ENCODE results near the gene SLC9A8. TPM values are rescaled to one million over a fixed set of nuclear protein-coding genes. Genes with fewer than 3 reads are reported as not detected.

SLC9A8 gene
- total RNA-seq, 1 donor from 2014 or later = 9.4 TPM

DNA sequence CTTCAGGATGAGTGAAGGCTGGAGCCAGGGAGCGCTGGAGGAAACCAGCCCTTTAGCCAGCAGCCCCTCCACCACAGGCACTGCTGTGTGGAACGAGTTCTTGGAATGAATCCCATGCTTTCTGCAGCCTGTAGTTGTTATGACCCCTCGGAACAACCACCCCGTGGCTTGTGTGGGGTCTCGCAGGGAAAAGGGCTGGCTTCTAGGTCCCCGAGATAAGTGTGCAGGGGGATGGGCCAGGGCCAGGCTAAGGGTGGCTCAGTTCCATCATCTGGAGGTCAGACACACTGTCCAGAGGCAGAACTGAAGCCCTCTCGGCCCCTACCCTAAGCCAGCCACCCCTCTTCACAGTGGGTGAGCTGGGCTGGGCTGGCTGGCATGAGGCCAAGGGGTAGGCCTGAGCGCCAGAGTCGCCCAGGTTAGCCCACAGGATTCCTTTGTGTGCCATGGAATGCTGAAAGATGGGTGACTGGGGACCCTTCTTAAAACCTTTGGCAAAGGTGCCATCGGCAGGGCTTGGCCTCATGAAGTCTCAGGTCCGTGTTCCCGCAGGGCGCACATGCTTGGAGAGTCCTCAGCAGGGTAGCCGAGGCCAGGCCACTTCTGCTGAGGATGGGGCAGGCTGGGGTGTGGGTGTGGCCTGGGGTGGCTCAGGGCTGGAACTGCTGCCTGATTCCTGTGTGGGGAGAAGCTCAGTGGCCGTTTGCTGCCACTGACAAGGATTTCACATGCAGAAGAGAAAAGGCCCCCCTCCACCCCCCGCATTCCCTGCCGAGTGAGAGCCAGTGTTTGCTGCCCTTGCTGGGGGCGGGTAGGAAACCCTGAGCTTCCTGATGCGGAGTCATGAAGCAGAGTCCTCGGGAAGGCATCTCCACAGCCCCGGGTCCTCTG, 78.1 kb downstream of the SLC9A8 start:
- no peak overlapping the region for H3K4me3 ChIP-seq (ENCODE audit: low read depth, low read length)

DNA sequence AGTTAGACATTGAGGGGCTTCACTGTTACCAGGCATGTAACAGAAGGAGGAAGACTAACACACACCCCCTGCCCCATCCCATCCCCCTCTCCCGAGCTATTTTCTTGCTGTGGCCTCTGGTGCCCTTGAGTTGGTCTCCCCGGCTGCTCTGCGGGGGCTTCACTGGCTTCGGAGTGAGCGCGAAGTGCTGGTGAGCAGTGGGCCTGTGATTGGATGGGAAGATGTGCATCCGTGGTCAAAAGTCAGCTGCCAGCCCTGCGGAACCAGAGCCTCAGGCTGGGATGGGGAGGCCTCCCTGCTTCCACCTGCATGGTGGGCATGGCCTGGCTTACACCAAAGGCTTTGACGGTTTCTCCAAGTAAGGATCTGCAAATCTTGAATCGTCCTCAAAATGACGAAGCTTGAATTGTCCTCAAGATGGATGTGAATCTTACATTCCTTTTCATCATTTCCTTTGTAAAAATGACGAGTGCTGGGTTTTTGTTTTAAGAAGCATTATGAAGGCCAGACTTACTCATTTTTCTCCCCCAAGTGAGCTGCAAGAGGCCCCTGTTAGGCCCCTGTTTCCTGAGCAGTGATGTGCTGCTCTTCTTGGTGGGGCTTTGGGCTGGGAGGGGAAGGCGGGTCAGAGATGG, 79.0 kb downstream of the SLC9A8 start:
- DNase-seq (ENCODE audit: low read depth) = no peak
- Histone ChIP-seq H3K4me3 (ENCODE audit: low read depth, low read length) (no peak overlapping the region), H3K36me3 (ENCODE audit: control insufficient read depth, insufficient read depth, low read length) (no peaks in the 10 kb centered on the region), H3K27me3 (ENCODE audit: control insufficient read depth, insufficient read depth, low read length) (no peaks in the 10 kb centered on the region)
- TF ChIP-seq, protein P1, sequence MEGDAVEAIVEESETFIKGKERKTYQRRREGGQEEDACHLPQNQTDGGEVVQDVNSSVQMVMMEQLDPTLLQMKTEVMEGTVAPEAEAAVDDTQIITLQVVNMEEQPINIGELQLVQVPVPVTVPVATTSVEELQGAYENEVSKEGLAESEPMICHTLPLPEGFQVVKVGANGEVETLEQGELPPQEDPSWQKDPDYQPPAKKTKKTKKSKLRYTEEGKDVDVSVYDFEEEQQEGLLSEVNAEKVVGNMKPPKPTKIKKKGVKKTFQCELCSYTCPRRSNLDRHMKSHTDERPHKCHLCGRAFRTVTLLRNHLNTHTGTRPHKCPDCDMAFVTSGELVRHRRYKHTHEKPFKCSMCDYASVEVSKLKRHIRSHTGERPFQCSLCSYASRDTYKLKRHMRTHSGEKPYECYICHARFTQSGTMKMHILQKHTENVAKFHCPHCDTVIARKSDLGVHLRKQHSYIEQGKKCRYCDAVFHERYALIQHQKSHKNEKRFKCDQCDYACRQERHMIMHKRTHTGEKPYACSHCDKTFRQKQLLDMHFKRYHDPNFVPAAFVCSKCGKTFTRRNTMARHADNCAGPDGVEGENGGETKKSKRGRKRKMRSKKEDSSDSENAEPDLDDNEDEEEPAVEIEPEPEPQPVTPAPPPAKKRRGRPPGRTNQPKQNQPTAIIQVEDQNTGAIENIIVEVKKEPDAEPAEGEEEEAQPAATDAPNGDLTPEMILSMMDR (IDR thresholded peaks at IDR 0.05; ENCODE audit: insufficient read depth, low read length, poor library complexity, severe bottlenecking) = no peak

More for the DNA sequence above, 78.1 kb downstream of the SLC9A8 start:
- TF ChIP-seq, protein P1 (IDR thresholded peaks at IDR 0.05; ENCODE audit: insufficient read depth, low read length, poor library complexity, severe bottlenecking) = no peak
- Histone ChIP-seq H3K36me3 (ENCODE audit: control insufficient read depth, insufficient read depth, low read length) (no peaks in the 10 kb centered on the region), H3K27me3 (ENCODE audit: control insufficient read depth, insufficient read depth, low read length) (no peaks in the 10 kb centered on the region)
- DNase-seq (ENCODE audit: low read depth) = no peak

DNA sequence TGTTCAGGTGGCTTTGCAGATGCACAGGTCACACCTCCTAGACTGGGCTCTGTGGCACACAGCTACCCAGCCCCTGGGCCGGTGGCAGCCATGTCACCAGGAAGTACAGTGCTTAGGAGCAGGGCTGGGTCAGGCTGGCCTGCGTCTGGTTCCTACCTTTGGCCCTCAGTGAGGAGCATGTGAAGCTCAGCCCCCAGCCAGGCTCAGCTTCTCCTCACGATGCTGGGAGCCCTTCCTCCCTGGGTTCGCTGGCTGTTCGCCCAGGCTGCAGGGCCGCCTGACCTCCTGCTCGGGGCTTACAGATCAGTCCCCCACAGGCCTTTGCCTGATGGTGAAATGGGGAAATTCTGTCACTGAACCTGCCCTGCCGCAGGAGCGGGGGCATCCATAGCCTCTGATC, 79.6 kb downstream of the SLC9A8 start:
- no peak for DNase-seq (ENCODE audit: low read depth)
- TF ChIP-seq, protein P1 (IDR thresholded peaks at IDR 0.05; ENCODE audit: insufficient read depth, low read length, poor library complexity, severe bottlenecking) = no peak
- Histone ChIP-seq H3K27me3 (ENCODE audit: control insufficient read depth, insufficient read depth, low read length) (no peaks in the 10 kb centered on the region), H3K4me3 (ENCODE audit: low read depth, low read length) (no peak overlapping the region), H3K36me3 (ENCODE audit: control insufficient read depth, insufficient read depth, low read length) (no peaks in the 10 kb centered on the region)

DNA sequence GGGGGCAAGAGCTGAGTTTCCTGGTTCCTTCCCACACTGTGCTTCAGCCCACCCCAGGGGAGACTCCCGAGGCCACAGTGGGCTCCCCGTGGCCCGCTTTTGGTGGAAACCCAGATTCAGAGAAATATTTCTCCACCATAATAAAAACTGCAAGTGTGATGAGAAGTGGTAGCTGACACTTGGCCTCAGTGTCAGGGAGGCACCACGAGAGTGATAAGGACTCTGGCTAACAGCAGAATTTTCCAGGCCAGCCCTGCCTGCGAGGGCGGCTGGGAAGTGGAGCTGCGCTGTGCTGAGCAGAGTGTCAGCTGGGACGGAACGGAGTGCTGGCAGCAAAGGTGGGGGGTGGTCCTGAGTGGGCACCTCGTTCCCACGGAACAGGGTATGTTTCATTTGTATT, 80.2 kb downstream of the SLC9A8 start:
- Histone ChIP-seq H3K27me3 (ENCODE audit: control insufficient read depth, insufficient read depth, low read length) (no peaks in the 10 kb centered on the region), H3K36me3 (ENCODE audit: control insufficient read depth, insufficient read depth, low read length) (no peaks in the 10 kb centered on the region), H3K4me3 (ENCODE audit: low read depth, low read length) (no peak overlapping the region)
- no peak for DNase-seq (ENCODE audit: low read depth)
- TF ChIP-seq, protein P1 (IDR thresholded peaks at IDR 0.05; ENCODE audit: insufficient read depth, low read length, poor library complexity, severe bottlenecking) = no peak

DNA sequence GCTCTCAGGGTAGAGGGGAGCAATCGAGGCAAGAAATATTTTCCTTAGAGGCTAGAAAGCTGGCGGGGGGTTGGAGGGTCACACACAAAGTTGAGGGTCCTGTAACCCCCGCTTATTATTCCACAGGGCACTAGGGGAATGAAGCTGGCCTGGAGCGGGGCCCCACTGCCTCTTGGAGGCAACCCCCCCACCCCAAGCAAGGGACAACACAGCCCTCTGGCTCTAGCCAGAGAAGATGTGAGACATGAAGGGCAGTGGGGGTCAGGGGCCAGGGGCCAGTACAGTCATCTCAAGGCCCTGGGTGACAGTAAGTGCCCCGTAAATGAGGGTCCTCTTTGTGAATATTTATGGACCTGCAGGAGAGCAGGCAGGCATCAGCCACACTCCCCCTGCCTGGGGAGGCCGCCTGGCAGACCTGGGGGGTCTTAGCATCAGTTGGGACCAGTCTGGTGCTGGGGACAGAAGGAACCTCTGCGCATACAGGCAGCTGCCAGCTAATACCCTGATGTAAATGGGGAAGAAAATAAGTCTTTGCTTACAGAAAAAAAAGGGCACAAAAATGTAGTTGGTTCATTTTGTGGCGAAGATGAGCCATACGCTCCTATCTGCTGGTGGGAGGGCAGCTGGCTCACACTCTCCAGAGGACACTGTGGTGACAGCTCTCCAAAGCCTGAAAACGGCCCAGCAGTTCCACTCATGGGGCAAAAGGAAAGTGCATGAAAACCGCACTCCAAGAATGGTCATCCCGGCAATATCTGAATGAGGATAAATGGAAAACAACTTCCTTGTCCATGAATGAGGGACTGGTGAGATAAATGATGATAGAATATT, 80.8 kb downstream of the SLC9A8 start:
- H3K36me3 ChIP-seq (ENCODE audit: control insufficient read depth, insufficient read depth, low read length) = no peaks in the 10 kb centered on the region
- no peak overlapping the region for H3K4me3 ChIP-seq (ENCODE audit: low read depth, low read length)
- H3K27me3 ChIP-seq (ENCODE audit: control insufficient read depth, insufficient read depth, low read length) = no peaks in the 10 kb centered on the region
- DNase-seq (ENCODE audit: low read depth) = no peak
- TF ChIP-seq, protein P1 (IDR thresholded peaks at IDR 0.05; ENCODE audit: insufficient read depth, low read length, poor library complexity, severe bottlenecking) = no peak
